ENCODE measurements around the gene ASTN1.
A peak's percentile ranks its signal among the peaks of the same experiment; 100 is the strongest.

ASTN1 gene

DNA sequence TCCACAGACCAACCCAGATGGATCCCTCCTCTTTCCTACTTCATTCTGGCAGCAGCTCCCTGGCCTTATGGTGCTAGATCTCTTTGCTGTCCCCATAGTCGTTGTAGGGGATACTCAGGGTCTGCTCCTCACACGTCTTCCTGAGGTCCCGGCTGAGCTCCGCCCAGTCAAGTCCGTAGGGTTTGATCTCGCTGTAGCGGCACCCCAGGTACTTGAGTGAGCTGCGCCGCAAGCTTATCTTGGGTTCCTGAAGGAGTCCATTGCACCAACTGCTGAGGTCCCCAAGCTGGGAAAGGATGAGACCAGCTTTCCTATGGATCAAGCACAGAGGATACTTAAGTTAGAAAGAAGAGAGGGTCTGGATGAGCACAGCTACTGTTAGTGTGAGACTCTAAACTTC, 300.3 kb downstream of the ASTN1 start:
- POLR2A ChIA-PET = no interaction called here
- no peak overlapping the region for H3K27ac ChIP-seq (ENCODE audit: extremely low read depth, low read depth, low read length)
- no peaks in the 10 kb centered on the region for H3K36me3 ChIP-seq (ENCODE audit: control insufficient read depth in 2 of 2, insufficient read depth in 1 of 2, low read length in 2 of 2)
- no peak for TF ChIP-seq ZSCAN30 (tag by site-specific recombination; IDR thresholded peaks at IDR 0.05)
- TF ChIP-seq ZNF274 (IDR thresholded peaks at IDR 0.05; ENCODE audit: low read length) = no peak
- no peak for TF ChIP-seq ZNF274 (tag by site-specific recombination; IDR thresholded peaks at IDR 0.05; ENCODE audit: borderline replicate concordance)
- TF ChIP-seq ZNF514 (tag by site-specific recombination; IDR thresholded peaks at IDR 0.05) = no peak
- TF ChIP-seq SCRT1 (tag by site-specific recombination; IDR thresholded peaks at IDR 0.05; ENCODE audit: borderline replicate concordance) = no peak
- no peak for TF ChIP-seq REPIN1 (tag by site-specific recombination; IDR thresholded peaks at IDR 0.05; ENCODE audit: low read depth)
- TF ChIP-seq OVOL3 (tag by site-specific recombination; IDR thresholded peaks at IDR 0.05) = no peak
- TF ChIP-seq PRDM1 (tag by site-specific recombination; IDR thresholded peaks at IDR 0.05) = no peak
- TF ChIP-seq, protein P1, sequence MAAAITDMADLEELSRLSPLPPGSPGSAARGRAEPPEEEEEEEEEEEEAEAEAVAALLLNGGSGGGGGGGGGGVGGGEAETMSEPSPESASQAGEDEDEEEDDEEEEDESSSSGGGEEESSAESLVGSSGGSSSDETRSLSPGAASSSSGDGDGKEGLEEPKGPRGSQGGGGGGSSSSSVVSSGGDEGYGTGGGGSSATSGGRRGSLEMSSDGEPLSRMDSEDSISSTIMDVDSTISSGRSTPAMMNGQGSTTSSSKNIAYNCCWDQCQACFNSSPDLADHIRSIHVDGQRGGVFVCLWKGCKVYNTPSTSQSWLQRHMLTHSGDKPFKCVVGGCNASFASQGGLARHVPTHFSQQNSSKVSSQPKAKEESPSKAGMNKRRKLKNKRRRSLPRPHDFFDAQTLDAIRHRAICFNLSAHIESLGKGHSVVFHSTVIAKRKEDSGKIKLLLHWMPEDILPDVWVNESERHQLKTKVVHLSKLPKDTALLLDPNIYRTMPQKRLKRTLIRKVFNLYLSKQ (tag by site-specific recombination; IDR thresholded peaks at IDR 0.05; ENCODE audit: borderline replicate concordance) = no peak
- no peak for TF ChIP-seq ZNF146 (tag by site-specific recombination; IDR thresholded peaks at IDR 0.05)
- no peak overlapping the region for H3K4me3 ChIP-seq (ENCODE audit: low read depth, low read length)
- H3K4me1 ChIP-seq (ENCODE audit: control insufficient read depth, insufficient read depth, low read length) = no peaks in the 10 kb centered on the region
- CTCF ChIA-PET = interaction anchor here (0.7 kb wide), 1 partner anchor 34 kb away, joined by 4 read pairs; no protein-coding TSS in a partner anchor
- no peaks in the 10 kb centered on the region for H3K9me3 ChIP-seq (ENCODE audit: control insufficient read depth, insufficient read depth, low read depth, low read length)

DNA sequence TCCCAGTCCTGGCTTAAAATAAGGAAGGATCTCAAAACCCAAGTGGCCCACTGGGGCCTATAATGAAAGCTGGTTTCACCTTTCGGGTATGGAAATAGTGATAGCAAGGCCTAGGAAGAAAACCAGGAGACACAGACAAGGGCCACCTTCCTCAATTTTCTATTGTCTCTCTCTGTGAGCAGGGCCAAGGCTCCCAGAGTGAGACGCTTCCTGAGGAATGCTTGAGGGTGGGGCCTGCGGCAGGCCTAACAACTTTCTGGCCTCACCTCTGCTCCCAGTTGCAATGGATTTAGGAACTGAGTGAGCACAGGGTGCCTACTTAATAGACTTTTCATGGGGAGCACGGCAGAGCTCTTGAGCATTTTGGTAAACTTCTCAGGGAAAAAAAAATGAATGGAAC, 300.9 kb downstream of the ASTN1 start:
- Histone ChIP-seq H3K4me3 (ENCODE audit: low read depth, low read length) (no peak overlapping the region), H3K36me3 (ENCODE audit: control insufficient read depth in 2 of 2, insufficient read depth in 1 of 2, low read length in 2 of 2) (no peaks in the 10 kb centered on the region), H3K27ac (ENCODE audit: extremely low read depth, low read depth, low read length) (no peak overlapping the region), H3K9me3 (ENCODE audit: control insufficient read depth, insufficient read depth, low read depth, low read length) (no peaks in the 10 kb centered on the region), H3K4me1 (ENCODE audit: control insufficient read depth, insufficient read depth, low read length) (no peaks in the 10 kb centered on the region)
- CTCF ChIA-PET = interaction anchor here (1.8 kb wide), 1 partner anchor 18 kb away, joined by 9 read pairs; no protein-coding TSS in a partner anchor
- POLR2A ChIA-PET = no interaction called here
- TF ChIP-seq ZNF175 (tag by site-specific recombination; IDR thresholded peaks at IDR 0.05) (no peak), ZNF660 (tag by site-specific recombination; IDR thresholded peaks at IDR 0.05) (no peak), ZNF514 (tag by site-specific recombination; IDR thresholded peaks at IDR 0.05) (no peak), ZNF324 (tag by site-specific recombination; IDR thresholded peaks at IDR 0.05) (no peak), ZNF133 (tag by site-specific recombination; IDR thresholded peaks at IDR 0.05) (no peak), KLF7 (tag by site-specific recombination; IDR thresholded peaks at IDR 0.05; ENCODE audit: borderline replicate concordance) (no peak), ZNF76 (tag by site-specific recombination; IDR thresholded peaks at IDR 0.05; ENCODE audit: borderline replicate concordance, low read depth) (no peak)
- TF ChIP-seq, protein P2, sequence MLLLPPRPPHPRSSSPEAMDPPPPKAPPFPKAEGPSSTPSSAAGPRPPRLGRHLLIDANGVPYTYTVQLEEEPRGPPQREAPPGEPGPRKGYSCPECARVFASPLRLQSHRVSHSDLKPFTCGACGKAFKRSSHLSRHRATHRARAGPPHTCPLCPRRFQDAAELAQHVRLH (tag by site-specific recombination; IDR thresholded peaks at IDR 0.05) = no peak
- TF ChIP-seq, protein P3, sequence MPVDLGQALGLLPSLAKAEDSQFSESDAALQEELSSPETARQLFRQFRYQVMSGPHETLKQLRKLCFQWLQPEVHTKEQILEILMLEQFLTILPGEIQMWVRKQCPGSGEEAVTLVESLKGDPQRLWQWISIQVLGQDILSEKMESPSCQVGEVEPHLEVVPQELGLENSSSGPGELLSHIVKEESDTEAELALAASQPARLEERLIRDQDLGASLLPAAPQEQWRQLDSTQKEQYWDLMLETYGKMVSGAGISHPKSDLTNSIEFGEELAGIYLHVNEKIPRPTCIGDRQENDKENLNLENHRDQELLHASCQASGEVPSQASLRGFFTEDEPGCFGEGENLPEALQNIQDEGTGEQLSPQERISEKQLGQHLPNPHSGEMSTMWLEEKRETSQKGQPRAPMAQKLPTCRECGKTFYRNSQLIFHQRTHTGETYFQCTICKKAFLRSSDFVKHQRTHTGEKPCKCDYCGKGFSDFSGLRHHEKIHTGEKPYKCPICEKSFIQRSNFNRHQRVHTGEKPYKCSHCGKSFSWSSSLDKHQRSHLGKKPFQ (tag by site-specific recombination; IDR thresholded peaks at IDR 0.05) = no peak

DNA sequence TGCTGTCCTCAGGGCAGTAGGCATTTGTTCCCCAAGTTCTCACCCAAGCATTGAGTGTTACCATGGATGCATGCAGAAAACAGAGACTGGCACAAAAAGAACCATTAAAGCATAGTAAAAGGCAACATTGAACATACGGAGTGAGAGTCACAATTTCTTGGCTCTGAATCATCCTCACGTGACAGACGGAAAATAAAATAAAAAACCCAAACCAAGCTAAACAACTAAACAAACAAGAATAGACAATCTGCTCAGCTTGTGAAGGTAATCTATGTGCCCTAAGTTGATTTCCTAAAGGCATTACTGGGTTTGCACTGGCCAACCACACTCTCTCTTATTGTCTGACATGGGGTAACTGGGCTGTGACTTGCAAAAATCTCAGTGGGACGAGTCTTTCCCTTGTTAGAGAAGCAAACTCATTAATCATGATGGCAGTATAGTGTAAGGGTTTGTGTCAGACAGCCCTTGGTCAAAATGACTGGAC, 306.0 kb downstream of the ASTN1 start:
- Histone ChIP-seq H3K36me3 (ENCODE audit: control insufficient read depth in 2 of 2, insufficient read depth in 1 of 2, low read length in 2 of 2) (no peaks in the 10 kb centered on the region), H3K9me3 (ENCODE audit: control insufficient read depth, insufficient read depth, low read depth, low read length) (no peaks in the 10 kb centered on the region), H3K27ac (ENCODE audit: extremely low read depth, low read depth, low read length) (no peak overlapping the region), H3K4me1 (ENCODE audit: control insufficient read depth, insufficient read depth, low read length) (no peaks in the 10 kb centered on the region), H3K4me3 (ENCODE audit: low read depth, low read length) (no peak overlapping the region)
- CTCF ChIA-PET = interaction anchor here (0.7 kb wide), 1 partner anchor 249 kb away, joined by 4 read pairs; no protein-coding TSS in a partner anchor
- POLR2A ChIA-PET = no interaction called here
- TF ChIP-seq, protein P4, sequence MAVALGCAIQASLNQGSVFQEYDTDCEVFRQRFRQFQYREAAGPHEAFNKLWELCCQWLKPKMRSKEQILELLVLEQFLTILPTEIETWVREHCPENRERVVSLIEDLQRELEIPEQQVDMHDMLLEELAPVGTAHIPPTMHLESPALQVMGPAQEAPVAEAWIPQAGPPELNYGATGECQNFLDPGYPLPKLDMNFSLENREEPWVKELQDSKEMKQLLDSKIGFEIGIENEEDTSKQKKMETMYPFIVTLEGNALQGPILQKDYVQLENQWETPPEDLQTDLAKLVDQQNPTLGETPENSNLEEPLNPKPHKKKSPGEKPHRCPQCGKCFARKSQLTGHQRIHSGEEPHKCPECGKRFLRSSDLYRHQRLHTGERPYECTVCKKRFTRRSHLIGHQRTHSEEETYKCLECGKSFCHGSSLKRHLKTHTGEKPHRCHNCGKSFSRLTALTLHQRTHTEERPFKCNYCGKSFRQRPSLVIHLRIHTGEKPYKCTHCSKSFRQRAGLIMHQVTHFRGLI (tag by site-specific recombination; IDR thresholded peaks at IDR 0.05) = 0 out of 2 replicates have a peak, but pooled peaks have one; percentile 17
- no peak for TF ChIP-seq ZSCAN16 (tag by site-specific recombination; IDR thresholded peaks at IDR 0.05)
